Left ventricle myocardium superior (tissue), 1 donor: ENCODE measurements around the gene PGAP6. TPM values are rescaled to one million over a fixed set of nuclear protein-coding genes. Genes with fewer than 3 reads are reported as not detected.
A peak's percentile ranks its signal among the peaks of the same experiment; 100 is the strongest.
"Not testable (repeated sequence)": the region's sequence is repeated elsewhere in the genome, so short reads cannot be mapped to it uniquely, and the experiment has no call there.

Source experiments
- ATAC-seq: fragments of 200-7000 bp; cut with Tn5 transposase; one replicate; pipeline ENCODE4 v1.9.1; 2020; ENCODE audit warnings: mild to moderate bottlenecking, moderate library complexity
- DNase-seq: peaks from one replicate; pipeline ENCODE4 v3.0.0-alpha.2; 2020
- intact Hi-C: fragments of 100-400 bp; cut with micrococcal nuclease; formaldehyde crosslinking; loops from one replicate; pipeline ENCODE4 v1.11.0; 2022
- long read RNA-seq: library from polyadenylated mRNA; unstranded; transcript quantifications from one replicate; pipeline ENCODE4 v2.0.0, GENCODE V29; 2021
- total RNA-seq: library from RNA; stranded (reverse); fragmentation: NEBNext Ultra II Directional; extraction: Animal tissue kit (Norgen Biotek cat#: 25700); gene quantifications from one replicate; pipeline ENCODE4 v1.2.1, GENCODE V29; 2021
- donor health status: DM: no; HTN: yes; CAD: no; lungs with severe emphysema.

PGAP6 gene
- total RNA-seq, result 34.2 TPM
- long read RNA-seq, transcript TMEM8A-204 (13 exons, 3,691 nt), result major isoform, 44 of 85 reads
- long read RNA-seq, partial matches to known transcripts, result 23 of 85 reads
- long read RNA-seq, other reads (novel, unspliced or antisense), result 18 of 85 reads

- peak; percentile 71 for ATAC-seq
- intact Hi-C loops, result no loop called here
- DNase-seq, result peak; percentile 83
Observed at GRCh38 chr16:381789-382717, at the start of gene PGAP6. TSS of gene PGAP6 (minus strand) at chr16:381978. CDS start at chr16:381821, 157 bp downstream.

- DNase-seq, result no peak
- ATAC-seq, result no peak
- intact Hi-C loops, result no loop called here
Observed at GRCh38 chr16:430904-431303, 49.1 kb upstream of the PGAP6 start.

DNA sequence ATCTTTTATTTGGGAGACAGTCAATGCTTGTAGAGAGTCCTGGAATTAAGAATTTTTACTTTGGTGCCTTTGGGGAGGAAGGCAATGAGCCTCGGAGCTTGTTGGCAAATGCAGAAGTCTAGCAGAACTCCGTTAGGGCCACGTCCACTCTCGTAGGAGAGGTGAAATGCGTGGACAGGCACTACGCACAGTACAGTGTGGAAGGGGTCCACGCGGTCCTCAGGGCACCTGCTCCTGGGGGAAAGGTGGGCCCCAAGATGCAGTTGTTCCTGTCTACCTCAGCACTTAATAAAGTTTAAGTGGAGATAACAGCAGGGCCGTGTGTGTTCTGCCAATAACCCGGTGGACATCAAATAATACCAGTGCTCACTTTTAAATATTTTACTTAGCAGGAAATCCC, 45.5 kb upstream of the PGAP6 start:
- ATAC-seq (no peak), DNase-seq (no peak)
- intact Hi-C loops, result no loop called here

DNA sequence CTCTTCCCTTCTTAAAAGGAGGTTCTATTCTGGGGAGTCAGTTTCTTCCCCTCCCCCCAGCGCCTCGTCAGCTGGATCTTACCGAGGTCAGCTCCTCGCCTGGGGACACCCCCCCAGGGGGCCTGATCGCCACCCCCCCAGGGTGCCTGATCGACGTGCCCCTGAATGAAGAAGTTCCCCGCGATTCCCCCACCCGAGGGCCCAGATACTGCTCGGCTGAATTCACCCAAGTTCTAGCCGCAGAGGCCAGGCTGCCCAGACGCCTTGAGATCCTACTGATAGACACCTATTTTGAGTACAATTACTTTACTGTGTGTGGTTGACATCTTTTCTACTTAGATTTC, 45.1 kb upstream of the PGAP6 start:
- ATAC-seq, result no peak

DNA sequence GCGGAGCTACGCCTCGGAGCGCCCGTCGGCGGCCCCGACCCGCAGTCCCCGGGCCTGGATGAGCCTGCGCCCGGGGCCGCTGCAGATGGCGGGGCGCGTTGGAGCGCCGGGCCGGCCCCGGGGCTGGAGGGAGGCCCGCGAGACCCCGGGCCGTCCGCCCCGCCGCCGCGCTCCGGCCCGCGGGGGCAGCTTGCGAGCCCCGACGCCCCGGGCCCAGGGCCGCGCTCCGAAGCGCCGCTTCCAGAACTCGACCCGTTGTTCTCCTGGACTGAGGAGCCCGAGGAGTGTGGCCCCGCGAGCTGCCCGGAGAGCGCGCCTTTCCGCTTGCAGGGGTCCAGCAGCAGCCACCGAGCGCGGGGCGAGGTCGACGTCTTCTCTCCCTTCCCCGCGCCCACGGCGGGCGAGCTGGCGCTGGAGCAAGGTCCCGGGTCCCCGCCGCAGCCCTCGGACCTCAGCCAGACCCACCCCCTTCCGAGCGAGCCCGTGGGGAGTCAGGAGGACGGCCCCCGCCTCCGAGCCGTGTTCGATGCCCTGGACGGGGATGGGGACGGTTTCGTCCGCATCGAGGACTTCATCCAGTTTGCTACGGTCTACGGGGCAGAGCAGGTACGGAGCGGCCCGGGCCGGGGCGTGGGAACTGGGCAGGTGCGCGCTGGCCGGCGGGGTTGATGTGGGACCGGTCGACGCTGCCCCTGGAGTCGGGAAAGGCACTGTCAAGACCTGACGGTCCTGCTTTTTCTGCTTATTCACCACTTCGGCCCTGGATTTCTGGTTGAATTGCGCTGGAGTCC, 44.5 kb upstream of the PGAP6 start:
- DNase-seq (peak; percentile 48), ATAC-seq (no peak)
- intact Hi-C loops, result no loop called here

More for the DNA sequence above, 45.1 kb upstream of the PGAP6 start:
- no peak for DNase-seq
- intact Hi-C loops, result no loop called here

- no peak for ATAC-seq
- intact Hi-C loops, result no loop called here
- no peak for DNase-seq
Observed at GRCh38 chr16:425740-426114, 43.9 kb upstream of the PGAP6 start.

GRCh38 chr16:425082-425718, 43.4 kb upstream of the PGAP6 start, which contains the start of gene RAB11FIP3:
TSS of gene RAB11FIP3 (plus strand) at chr16:425649. CDS start at chr16:426007, 358 bp downstream.
- intact Hi-C loops, result no loop called here
- DNase-seq (peak; percentile 93), ATAC-seq (peak; percentile 90)

- intact Hi-C loops, result no loop called here
- DNase-seq (peak; percentile 76), ATAC-seq (peak; percentile 56)
Observed at GRCh38 chr16:424623-425081, 42.9 kb upstream of the PGAP6 start.

DNA sequence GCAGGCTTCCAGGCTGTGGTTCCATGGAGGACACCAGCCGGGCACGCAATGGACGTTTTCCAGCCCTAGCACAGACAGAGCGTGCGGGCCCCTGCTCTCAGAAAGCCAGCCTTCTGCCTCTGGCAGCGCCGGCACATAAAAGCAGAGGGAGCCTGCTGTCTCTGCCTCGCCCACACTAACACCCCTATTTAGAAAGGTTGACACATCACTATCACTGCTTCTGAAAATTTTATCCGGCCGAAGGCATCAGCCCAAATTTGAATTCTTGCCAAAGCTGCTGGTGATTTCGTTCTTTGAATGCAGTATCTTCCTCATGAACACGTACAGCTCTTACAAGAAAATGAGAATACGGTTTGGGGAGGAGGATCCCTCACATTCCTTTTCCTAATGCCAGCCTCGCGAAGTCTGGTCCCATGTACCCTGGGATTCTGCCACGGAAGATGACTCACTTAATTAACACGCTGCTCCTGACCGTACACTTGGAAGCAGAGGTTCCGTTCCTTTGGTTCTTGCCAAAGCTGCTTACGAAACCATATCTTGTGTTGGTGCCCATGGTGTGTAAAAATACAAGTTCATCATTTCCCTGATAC, 42.4 kb upstream of the PGAP6 start:
- DNase-seq, result peak; percentile 59
- peak; percentile 81 for ATAC-seq
- intact Hi-C loops, result no loop called here

DNA sequence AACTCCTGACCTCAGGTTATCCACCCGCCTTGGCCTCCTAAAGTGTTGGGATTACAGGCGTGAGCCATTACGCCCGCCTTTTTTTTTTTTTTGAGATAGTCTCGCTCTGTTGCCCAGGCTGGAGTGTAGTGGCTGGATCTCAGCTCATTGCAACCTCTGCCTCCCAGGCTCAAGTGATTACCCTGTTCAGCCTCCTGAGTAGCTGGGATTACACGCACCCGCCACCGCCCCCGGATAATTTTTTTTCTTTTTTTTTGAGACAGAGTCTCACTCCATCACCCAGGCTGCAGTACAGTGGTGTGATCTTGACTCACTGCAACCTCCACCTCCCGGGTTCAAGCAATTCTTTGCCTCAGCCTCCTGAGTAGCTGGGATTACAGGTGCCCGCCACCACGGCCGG, 40.4 kb upstream of the PGAP6 start:
- ATAC-seq, intact Hi-C loops, DNase-seq: not testable (repeated sequence)

GRCh38 chr16:415170-415498, 33.4 kb upstream of the PGAP6 start:
- ATAC-seq, DNase-seq, intact Hi-C loops: not testable (repeated sequence)

GRCh38 chr16:414395-415169, 32.8 kb upstream of the PGAP6 start:
- DNase-seq (no peak), ATAC-seq (no peak)
- intact Hi-C loops, result no loop called here

GRCh38 chr16:411576-412265, 29.9 kb upstream of the PGAP6 start:
- intact Hi-C loops, result no loop called here
- no peak for DNase-seq
- no peak for ATAC-seq

DNA sequence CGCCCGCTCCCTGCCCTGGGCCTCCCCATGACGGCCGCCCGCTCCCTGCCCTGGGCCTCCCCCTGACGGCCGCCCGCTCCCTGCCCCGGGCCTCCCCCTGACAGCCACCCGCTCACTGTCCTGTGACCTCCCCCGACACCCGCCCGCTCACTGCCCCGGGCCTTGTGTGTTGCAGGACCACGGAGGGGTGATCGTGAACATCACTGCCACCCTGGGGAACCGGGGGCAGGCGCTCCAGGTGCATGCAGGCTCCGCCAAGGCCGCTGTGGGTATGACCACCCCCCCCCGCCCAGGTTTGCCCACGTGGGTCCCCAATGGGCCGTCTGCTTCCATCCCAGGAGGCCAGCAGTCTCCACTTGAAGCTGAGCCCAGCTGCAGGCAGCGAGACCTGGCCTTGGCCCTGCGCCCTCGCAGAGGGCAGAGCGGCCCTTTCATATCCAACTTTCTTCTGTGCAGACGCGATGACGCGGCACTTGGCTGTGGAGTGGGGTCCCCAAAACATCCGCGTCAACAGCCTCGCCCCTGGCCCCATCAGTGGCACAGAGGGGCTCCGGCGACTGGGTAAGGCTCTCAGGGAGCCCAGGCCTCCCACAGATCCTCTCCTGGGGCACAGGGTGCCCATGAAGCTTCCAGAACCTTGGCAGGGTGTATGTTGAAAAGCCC, 28.9 kb upstream of the PGAP6 start:
- intact Hi-C loops, result no loop called here
- ATAC-seq (no peak), DNase-seq (no peak)

DNA sequence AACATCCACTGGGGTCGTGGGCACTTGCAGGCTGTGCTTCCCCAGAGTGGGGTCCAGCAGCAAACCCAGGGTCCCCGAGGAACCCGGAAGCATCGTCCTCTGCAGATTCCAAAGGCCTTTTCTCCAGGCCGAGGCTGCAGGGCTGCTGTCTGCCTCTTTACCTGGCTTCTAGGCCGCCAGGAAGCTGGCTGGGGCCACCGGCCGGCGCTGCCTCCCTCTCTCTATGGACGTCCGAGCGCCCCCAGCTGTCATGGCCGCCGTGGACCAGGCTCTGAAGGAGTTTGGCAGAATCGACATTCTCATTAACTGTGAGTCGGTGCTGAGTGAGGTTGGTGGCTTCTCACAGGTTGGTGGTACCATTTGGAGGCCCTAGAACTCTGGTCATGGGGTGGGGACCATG, 25.5 kb upstream of the PGAP6 start:
- DNase-seq, result no peak
- no peak for ATAC-seq
- intact Hi-C loops, result no loop called here

- DNase-seq, result no peak
- intact Hi-C loops, result no loop called here
- no peak for ATAC-seq
Observed at GRCh38 chr16:405548-406506, 24.0 kb upstream of the PGAP6 start.
